ENCODE results near the gene FBXL3.

DNA sequence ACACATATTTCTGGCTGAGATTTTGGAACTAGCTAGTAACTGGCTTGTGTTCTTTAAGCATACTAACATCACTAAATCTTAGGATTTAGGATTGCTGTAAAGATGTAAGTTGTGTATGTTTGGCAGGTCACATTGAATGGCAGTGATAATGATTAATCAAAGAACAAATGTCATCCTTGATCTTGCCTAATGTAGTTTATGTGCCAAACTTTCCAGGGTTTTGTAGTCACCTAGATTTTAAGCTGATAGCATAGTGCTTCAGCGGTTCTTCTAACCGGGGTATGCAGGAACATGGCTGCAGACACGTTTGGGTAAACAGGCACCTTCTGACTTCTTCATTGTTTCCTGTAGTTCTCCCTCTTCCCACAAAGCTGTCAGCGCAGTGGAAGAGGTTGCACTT is 25.4 kb downstream of the FBXL3 start:
- no peak for TF ChIP-seq POLR2A (IDR thresholded peaks at IDR 0.05)
- TF ChIP-seq, protein P1, sequence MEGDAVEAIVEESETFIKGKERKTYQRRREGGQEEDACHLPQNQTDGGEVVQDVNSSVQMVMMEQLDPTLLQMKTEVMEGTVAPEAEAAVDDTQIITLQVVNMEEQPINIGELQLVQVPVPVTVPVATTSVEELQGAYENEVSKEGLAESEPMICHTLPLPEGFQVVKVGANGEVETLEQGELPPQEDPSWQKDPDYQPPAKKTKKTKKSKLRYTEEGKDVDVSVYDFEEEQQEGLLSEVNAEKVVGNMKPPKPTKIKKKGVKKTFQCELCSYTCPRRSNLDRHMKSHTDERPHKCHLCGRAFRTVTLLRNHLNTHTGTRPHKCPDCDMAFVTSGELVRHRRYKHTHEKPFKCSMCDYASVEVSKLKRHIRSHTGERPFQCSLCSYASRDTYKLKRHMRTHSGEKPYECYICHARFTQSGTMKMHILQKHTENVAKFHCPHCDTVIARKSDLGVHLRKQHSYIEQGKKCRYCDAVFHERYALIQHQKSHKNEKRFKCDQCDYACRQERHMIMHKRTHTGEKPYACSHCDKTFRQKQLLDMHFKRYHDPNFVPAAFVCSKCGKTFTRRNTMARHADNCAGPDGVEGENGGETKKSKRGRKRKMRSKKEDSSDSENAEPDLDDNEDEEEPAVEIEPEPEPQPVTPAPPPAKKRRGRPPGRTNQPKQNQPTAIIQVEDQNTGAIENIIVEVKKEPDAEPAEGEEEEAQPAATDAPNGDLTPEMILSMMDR (IDR thresholded peaks at IDR 0.05) = no peak
